Activated naive CD8-positive, alpha-beta T cell treated with anti-CD3 and anti-CD28 coated beads, Interleukin-2, amount 50 U/mL, for 24 hours (primary cell): Measurements from ENCODE around the gene PLEKHH1.
"Not testable (repeated sequence)": the region's sequence is repeated elsewhere in the genome, so short reads cannot be mapped to it uniquely, and the experiment has no call there.

Experiments used
- ATAC-seq: fragments of 150-1000 bp; cut with Tn5 transposase; one replicate; pipeline ENCODE4 v1.10.0; 2021
- DNase-seq: peaks from one replicate; pipeline ENCODE4 v3.0.0; 2021
- H3K27ac Mint-ChIP-seq: one replicate; pipeline ENCODE4 v1.8.0; 2021; ENCODE audit warnings: mild to moderate bottlenecking, mixed read lengths
- H3K27me3 Mint-ChIP-seq: one replicate; pipeline ENCODE4 v1.8.0; 2021; ENCODE audit warnings: mixed read lengths
- H3K36me3 Mint-ChIP-seq: one replicate; pipeline ENCODE4 v1.8.0; 2021; ENCODE audit warnings: low read depth, mixed read lengths
- H3K4me1 Mint-ChIP-seq: one replicate; pipeline ENCODE4 v1.8.0; 2021; ENCODE audit warnings: mixed read lengths
- H3K4me3 Mint-ChIP-seq: one replicate; pipeline ENCODE4 v1.8.0; 2021; ENCODE audit warnings: mild to moderate bottlenecking, moderate library complexity, mixed read lengths
- H3K9me3 Mint-ChIP-seq: one replicate; pipeline ENCODE4 v1.8.0; 2021; ENCODE audit warnings: mixed read lengths

PLEKHH1 gene

DNA sequence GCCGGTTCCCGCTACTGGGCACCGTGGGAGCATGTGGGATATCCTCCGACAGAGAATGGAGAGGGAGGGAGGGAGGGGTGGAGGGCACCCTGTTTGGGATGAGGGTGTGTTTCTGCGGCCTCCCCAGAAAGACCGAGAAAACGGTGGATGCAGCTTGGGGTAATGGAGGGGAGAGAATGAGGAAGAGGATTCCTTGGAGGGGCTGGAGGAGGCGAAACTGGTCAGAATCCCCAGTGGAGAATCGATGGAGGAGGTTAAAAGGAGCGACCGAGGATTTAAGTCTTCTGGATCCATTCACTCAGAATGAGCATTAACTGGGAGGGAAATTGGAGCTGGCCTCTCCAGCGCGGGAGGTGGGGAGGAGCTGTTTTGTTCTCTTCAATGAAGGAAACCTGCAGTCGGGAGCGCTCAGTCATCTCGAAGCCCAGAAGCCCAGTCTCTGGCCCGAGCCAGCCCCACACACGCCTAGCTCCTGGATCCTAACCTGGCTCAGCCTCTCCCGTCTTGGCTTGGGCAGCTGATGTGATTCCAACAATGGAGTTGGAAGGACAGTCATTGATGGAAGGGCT, 87.2 kb downstream of the PLEKHH1 start:
- DNase-seq = no peak
- ATAC-seq = no peak
- H3K27ac Mint-ChIP-seq = no peak overlapping the region

DNA sequence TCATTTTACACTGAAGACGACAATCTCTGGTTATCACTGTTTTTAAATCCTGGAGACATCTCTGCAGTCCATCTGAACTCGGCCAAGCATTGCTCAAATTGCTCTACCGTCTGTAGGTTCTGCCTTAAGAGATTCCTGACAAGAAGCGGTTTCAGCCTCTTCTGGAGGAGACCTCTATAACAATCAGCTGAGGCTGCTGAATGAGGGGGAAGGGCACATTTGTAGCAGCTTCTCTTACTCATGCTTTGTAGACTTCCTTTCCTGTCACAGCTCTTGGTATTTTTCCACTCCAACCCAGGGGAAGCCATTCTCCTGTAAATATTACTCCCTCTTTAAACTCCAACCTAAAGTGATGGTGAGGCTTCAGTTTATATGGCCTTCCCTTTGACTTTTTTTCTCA, 89.6 kb downstream of the PLEKHH1 start:
- peak; percentile 33 for ATAC-seq
- Mint-ChIP-seq H3K36me3 (no peaks in the 10 kb centered on the region), H3K4me1 (peaks cover 30% of the 10 kb centered on the region), H3K27me3 (peaks cover 12% of the 10 kb centered on the region), H3K27ac (peak overlapping the region; percentile 70), H3K9me3 (no peaks in the 10 kb centered on the region), H3K4me3 (no peak overlapping the region)
- DNase-seq = no peak

More for the DNA sequence above, 87.2 kb downstream of the PLEKHH1 start:
- Mint-ChIP-seq H3K36me3 (no peaks in the 10 kb centered on the region), H3K4me3 (peak overlapping the region; percentile 80), H3K4me1 (peaks cover 30% of the 10 kb centered on the region), H3K27me3 (peaks cover 12% of the 10 kb centered on the region), H3K9me3 (no peaks in the 10 kb centered on the region)

DNA sequence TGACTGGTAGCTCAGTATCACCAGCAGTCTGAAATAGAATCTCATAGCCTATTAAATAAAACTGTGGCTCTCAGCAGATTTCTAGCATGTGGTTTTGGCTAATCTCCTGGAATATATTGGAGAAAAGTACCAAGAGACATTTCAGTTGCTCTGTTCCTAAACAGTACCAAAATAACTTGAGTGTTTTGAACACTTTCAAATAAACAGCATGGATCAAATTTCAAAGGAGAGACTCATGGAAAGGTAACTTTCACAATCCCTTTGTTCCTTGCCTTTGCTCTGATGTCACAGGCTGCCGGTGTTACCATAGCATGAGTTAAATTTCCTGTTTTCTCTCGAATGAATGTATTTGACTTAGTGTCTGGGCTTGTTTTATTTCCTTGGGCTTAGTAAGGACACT, 90.0 kb downstream of the PLEKHH1 start:
- Mint-ChIP-seq H3K4me3 (peak overlapping the region; percentile 15), H3K27ac (peak overlapping the region; percentile 70), H3K4me1 (peaks cover 30% of the 10 kb centered on the region), H3K9me3 (no peaks in the 10 kb centered on the region), H3K36me3 (no peaks in the 10 kb centered on the region), H3K27me3 (peaks cover 12% of the 10 kb centered on the region)
- ATAC-seq (no peak), DNase-seq (no peak)

DNA sequence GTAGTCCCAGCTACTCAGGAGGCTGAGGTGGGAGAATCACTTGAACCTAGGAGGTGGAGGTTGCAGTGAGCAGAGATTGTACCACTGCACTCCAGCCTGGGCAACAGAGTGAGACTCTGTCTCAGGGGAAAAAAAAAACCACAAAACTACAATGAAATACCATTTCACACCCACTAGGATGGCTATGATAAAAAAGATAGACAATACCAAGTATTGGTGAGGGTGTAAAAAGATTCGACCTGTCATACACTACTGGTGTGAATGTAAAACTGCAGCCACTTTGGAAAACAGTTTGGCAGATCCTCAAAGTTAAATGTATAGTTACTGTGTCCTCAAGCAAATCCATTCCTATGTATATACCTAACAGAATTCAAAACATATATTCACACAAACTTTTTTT, 93.0 kb downstream of the PLEKHH1 start:
- H3K27ac Mint-ChIP-seq, DNase-seq, H3K9me3 Mint-ChIP-seq, H3K4me3 Mint-ChIP-seq, H3K36me3 Mint-ChIP-seq, H3K27me3 Mint-ChIP-seq: not testable (repeated sequence)
- H3K4me1 Mint-ChIP-seq = peaks cover 14% of the 10 kb centered on the region
- peak; percentile 40 for ATAC-seq

DNA sequence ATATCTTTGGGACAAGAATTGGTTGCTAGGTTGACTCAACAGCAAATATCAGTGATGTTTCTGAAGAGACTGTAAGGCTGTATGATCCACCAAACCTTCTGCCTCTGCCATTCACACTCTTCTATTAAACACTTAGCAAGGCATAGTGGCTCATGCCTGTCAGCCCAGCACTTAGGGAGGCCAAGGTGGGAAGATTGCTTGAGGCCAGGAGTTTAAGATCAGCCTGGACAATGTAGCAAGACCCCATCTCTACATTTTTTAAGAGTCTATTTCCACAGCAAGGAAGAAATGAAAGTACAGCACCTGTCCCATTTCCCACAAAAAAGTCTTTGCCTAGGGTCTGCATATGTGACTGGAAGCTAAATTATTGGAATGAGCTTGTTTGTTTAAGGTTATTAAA, 94.4 kb downstream of the PLEKHH1 start:
- Mint-ChIP-seq H3K4me1 (peaks cover 9% of the 10 kb centered on the region), H3K4me3 (no peak overlapping the region)

DNA sequence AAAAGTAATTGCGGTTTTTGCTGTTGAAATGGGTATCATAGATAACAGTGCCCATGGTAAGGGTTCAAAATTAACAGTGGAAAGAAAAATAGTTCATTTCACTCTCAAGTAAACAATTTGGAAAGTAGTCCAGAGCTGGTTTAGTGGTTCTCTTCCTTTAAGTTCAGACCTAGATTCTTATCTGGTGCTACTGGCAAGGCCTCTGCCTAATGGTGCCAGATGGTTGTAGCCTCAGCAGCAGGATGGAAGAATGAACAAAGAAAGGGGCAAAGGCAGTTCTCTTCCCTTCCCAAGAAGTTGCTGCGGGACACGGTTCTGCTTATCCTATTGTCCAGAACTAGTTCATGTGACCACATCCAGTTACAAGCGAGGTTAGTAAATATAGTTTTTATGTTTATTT, 97.1 kb downstream of the PLEKHH1 start:
- H3K4me1 Mint-ChIP-seq = no peaks in the 10 kb centered on the region
- no peak for ATAC-seq

More for the DNA sequence above, 94.4 kb downstream of the PLEKHH1 start:
- H3K27ac Mint-ChIP-seq = no peak overlapping the region
- DNase-seq = no peak
- no peaks in the 10 kb centered on the region for H3K9me3 Mint-ChIP-seq
- H3K36me3 Mint-ChIP-seq = no peaks in the 10 kb centered on the region
- no peak for ATAC-seq
- H3K27me3 Mint-ChIP-seq = no peaks in the 10 kb centered on the region

DNA sequence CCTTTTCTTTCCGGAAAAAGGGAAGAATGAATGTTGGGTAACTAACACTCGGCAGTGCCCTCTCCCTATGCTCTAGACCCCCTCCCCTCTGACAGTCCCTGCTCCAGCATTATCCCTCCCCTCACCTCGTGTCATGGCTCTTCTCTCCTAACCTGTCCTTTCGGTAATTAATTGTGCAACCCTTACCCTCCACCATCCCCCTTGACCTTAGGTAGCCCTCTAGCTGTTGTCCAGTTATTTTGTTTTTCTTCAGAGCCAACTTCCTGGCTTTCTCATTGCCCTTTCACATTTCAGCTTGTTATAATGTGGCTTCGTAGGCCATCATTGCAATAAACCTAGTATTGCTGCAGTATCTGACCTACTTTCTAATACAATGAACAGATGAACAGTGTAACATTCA, 97.8 kb downstream of the PLEKHH1 start:
- Mint-ChIP-seq H3K27ac (no peak overlapping the region), H3K27me3 (no peaks in the 10 kb centered on the region), H3K36me3 (no peaks in the 10 kb centered on the region), H3K4me1 (no peaks in the 10 kb centered on the region), H3K4me3 (no peak overlapping the region), H3K9me3 (no peaks in the 10 kb centered on the region)
- ATAC-seq (no peak), DNase-seq (no peak)

More for the DNA sequence above, 97.1 kb downstream of the PLEKHH1 start:
- no peaks in the 10 kb centered on the region for H3K9me3 Mint-ChIP-seq
- no peaks in the 10 kb centered on the region for H3K27me3 Mint-ChIP-seq
- no peak overlapping the region for H3K4me3 Mint-ChIP-seq
- no peak for DNase-seq
- H3K36me3 Mint-ChIP-seq = no peaks in the 10 kb centered on the region
- H3K27ac Mint-ChIP-seq = no peak overlapping the region

DNA sequence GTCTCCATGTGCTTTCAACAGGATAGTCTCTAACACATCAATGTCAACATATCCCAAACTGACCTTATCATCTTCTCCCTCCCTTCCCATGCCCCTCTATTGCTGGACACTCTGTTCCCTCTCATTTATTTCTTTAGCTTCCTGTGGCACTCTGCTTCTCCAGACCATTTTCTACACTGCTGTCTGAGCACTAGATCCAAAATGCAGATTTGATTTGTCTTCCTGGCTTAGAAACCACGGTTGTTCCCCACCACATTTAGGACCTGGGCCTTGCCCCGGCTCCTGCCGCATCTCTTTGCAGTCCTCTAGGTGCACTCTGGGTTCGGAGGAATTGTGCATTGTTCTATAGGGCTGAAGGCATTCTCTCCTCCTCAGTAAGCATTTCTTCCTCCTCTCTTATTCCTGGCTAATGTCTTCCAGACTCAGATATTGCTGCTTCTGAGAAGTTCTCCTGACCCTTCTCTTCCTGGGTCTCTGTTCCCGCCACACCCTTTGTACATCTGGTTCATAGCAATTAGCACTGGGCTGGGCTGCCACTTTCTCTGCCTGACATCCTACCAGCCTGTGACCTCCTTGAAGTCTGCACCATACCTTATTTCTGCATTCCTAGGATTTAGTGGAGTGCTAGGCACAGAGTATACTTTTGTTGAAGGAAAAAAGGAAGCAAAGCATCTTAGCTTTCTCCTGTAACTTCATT, 100.5 kb downstream of the PLEKHH1 start:
- DNase-seq = no peak
- no peak overlapping the region for H3K27ac Mint-ChIP-seq
- no peak for ATAC-seq

DNA sequence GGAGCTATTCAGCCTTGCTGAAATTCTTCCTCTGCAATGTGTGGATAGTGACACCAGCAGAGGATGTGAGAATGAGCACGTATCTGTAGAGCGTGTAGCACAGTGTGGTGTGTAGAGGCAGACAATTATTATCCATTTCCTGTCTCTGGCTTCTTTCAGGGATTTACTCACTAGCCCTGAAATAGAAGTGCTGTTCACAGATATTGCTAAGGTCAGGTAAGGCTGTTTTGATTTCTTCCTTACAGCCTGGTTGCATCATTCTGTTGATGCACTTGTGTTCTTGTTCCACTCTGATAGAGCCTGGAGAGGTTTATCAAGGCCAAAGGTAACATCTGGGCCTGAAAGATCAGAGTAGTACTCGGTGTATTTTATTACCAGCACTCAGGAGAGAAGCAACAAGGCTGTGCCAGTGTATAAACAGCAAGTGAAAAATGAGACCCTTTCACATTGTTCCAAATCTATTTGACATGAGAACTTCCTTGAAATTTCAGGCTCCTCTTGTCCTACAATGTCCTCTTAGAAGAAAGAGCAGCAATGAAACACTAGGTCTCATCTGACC, 103.3 kb downstream of the PLEKHH1 start:
- DNase-seq = no peak
- H3K27ac Mint-ChIP-seq = no peak overlapping the region

More for the DNA sequence above, 100.5 kb downstream of the PLEKHH1 start:
- no peaks in the 10 kb centered on the region for H3K9me3 Mint-ChIP-seq
- H3K4me1 Mint-ChIP-seq = no peaks in the 10 kb centered on the region
- H3K27me3 Mint-ChIP-seq = no peaks in the 10 kb centered on the region
- no peaks in the 10 kb centered on the region for H3K36me3 Mint-ChIP-seq
- H3K4me3 Mint-ChIP-seq = no peak overlapping the region

DNA sequence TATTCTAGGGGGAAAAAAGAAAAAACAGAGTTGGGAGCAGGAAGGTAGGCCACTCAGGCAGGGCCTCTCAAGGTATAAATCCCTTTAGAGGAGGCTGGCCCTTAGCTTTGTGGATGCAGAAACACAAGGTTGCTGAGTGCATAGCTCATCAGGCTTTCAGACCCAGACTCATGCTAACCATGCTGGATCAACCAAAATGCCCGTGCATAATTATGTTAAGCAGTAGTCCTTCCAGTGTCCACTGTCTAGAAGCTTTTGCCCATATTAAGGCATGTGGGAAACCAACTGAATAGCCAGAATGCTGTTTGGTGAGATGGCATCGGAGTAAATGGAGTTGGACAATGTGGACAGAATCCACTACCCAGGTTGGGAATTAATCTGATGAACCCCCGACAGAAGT, 105.6 kb downstream of the PLEKHH1 start:
- DNase-seq (no peak), ATAC-seq (no peak)
- no peaks in the 10 kb centered on the region for H3K9me3 Mint-ChIP-seq
- peaks cover 16% of the 10 kb centered on the region for H3K4me1 Mint-ChIP-seq
- peaks cover 3% of the 10 kb centered on the region for H3K36me3 Mint-ChIP-seq
- no peak overlapping the region for H3K27ac Mint-ChIP-seq
- H3K4me3 Mint-ChIP-seq = no peak overlapping the region
- no peaks in the 10 kb centered on the region for H3K27me3 Mint-ChIP-seq

More for the DNA sequence above, 103.3 kb downstream of the PLEKHH1 start:
- H3K4me1 Mint-ChIP-seq = no peaks in the 10 kb centered on the region
- H3K9me3 Mint-ChIP-seq = no peaks in the 10 kb centered on the region
- no peak overlapping the region for H3K4me3 Mint-ChIP-seq
- no peaks in the 10 kb centered on the region for H3K27me3 Mint-ChIP-seq
- ATAC-seq = no peak
- no peaks in the 10 kb centered on the region for H3K36me3 Mint-ChIP-seq
